ENCODE data around the gene SH3BP4. TPM values are rescaled to one million over a fixed set of nuclear protein-coding genes. Genes with fewer than 3 reads are reported as not detected.

Gene SH3BP4
- total and polyA plus RNA-seq, 2 donors (not counting 1 experiment from before 2014, with no cell fraction given), result 1.00 to 1.3 TPM

- Histone ChIP-seq H2AFZ (ENCODE audit: insufficient read depth, low read depth, low read length, poor library complexity, severe bottlenecking) (no peak overlapping the region), H3K4me1 (ENCODE audit: control insufficient read depth in 2 of 2, insufficient read depth in 2 of 2, low read length in 2 of 2) (no peaks in the 10 kb centered on the region), H3K79me2 (ENCODE audit: control insufficient read depth, insufficient read depth, low read length) (no peaks in the 10 kb centered on the region), H3K4me2 (replicated peaks; ENCODE audit: low read depth, low read length, poor library complexity, severe bottlenecking) (no peak overlapping the region), H3K27me3 (replicated peaks in 1 of 4; ENCODE audit: control extremely low read depth in 1 of 4, control insufficient read depth in 3 of 4, insufficient read depth in 4 of 4, low read length in 3 of 4) (peaks cover 0 to under 1% (median 0%) of the 10 kb centered on the region in 4 experiments), H3K4me3 (ENCODE audit: control extremely low read depth in 1 of 5, extremely low read depth in 1 of 5, insufficient read depth in 1 of 5, low read depth in 2 of 5, low read length in 4 of 5) (no peak overlapping the region), H3K36me3 (replicated peaks in 1 of 2; ENCODE audit: control extremely low read depth in 1 of 2, control insufficient read depth in 1 of 2, extremely low read depth in 1 of 2, insufficient read depth in 2 of 2, low read length in 1 of 2) (no peaks in the 10 kb centered on the region), H3K9ac (ENCODE audit: low read length) (no peak overlapping the region), H3K9me3 (ENCODE audit: control extremely low read depth in 1 of 3, control insufficient read depth in 2 of 3, insufficient read depth in 1 of 3, low read length in 2 of 3) (peaks cover 0 to 6% (median 0%) of the 10 kb centered on the region in 3 donors), H3K27ac (ENCODE audit: low read length in 2 of 2) (no peak overlapping the region), H4K20me1 (ENCODE audit: control insufficient read depth, insufficient read depth, low read length, poor library complexity, severe bottlenecking) (no peaks in the 10 kb centered on the region)
- Mint-ChIP-seq H3K4me1 (no peaks in the 10 kb centered on the region), H3K9me3 (ENCODE audit: insufficient read depth) (peaks cover 8% of the 10 kb centered on the region), H3K27ac (no peak overlapping the region), H3K27me3 (peaks cover 7% of the 10 kb centered on the region), H3K4me3 (no peak overlapping the region)
- WGBS (ENCODE audit: insufficient coverage), result 100% methylated on average over 2 of the region's 3 CpGs
- DNase-seq, result no peak
- ChIA-PET POLR2A (no interaction called here), CTCF (no interaction called here)
- intact Hi-C loops (cut with micrococcal nuclease), result no loop called here
- no peak for ATAC-seq (ENCODE audit: low read depth)
- TF ChIP-seq EZH2 (IDR thresholded peaks at IDR 0.05; ENCODE audit: borderline replicate concordance, insufficient read depth, low read depth, low read length, poor library complexity, severe bottlenecking), result no peak
- TF ChIP-seq CTCF (IDR thresholded peaks at IDR 0.05), result no peak
Measured at GRCh38 chr2:234919711-234920110, 32.1 kb upstream of the SH3BP4 start.

- Histone ChIP-seq H3K4me1 (ENCODE audit: control insufficient read depth in 2 of 2, insufficient read depth in 2 of 2, low read length in 2 of 2) (no peaks in the 10 kb centered on the region), H3K4me2 (replicated peaks; ENCODE audit: low read depth, low read length, poor library complexity, severe bottlenecking) (no peak overlapping the region), H3K9ac (ENCODE audit: low read length) (no peak overlapping the region), H4K20me1 (ENCODE audit: control insufficient read depth, insufficient read depth, low read length, poor library complexity, severe bottlenecking) (no peaks in the 10 kb centered on the region), H3K27ac (ENCODE audit: low read length in 2 of 2) (no peak overlapping the region), H3K79me2 (ENCODE audit: control insufficient read depth, insufficient read depth, low read length) (no peaks in the 10 kb centered on the region), H3K9me3 (ENCODE audit: control extremely low read depth in 1 of 3, control insufficient read depth in 2 of 3, insufficient read depth in 1 of 3, low read length in 2 of 3) (peaks cover 0 to 6% (median 0%) of the 10 kb centered on the region in 3 donors), H3K36me3 (replicated peaks in 1 of 2; ENCODE audit: control extremely low read depth in 1 of 2, control insufficient read depth in 1 of 2, extremely low read depth in 1 of 2, insufficient read depth in 2 of 2, low read length in 1 of 2) (no peaks in the 10 kb centered on the region), H3K4me3 (ENCODE audit: control extremely low read depth in 1 of 5, extremely low read depth in 1 of 5, insufficient read depth in 1 of 5, low read depth in 2 of 5, low read length in 4 of 5) (no peak overlapping the region), H2AFZ (ENCODE audit: insufficient read depth, low read depth, low read length, poor library complexity, severe bottlenecking) (no peak overlapping the region), H3K27me3 (replicated peaks in 1 of 4; ENCODE audit: control extremely low read depth in 1 of 4, control insufficient read depth in 3 of 4, insufficient read depth in 4 of 4, low read length in 3 of 4) (no peaks in the 10 kb centered on the region)
- Mint-ChIP-seq H3K27ac (no peak overlapping the region), H3K4me1 (no peaks in the 10 kb centered on the region), H3K27me3 (peaks cover 7% of the 10 kb centered on the region), H3K4me3 (no peak overlapping the region), H3K9me3 (ENCODE audit: insufficient read depth) (peaks cover 8% of the 10 kb centered on the region)
- ATAC-seq (ENCODE audit: low read depth) (no peak), DNase-seq (no peak)
- WGBS (ENCODE audit: insufficient coverage), result no CpG with 5 or more reads among the region's 2 CpGs
- ChIA-PET POLR2A (no interaction called here), CTCF (no interaction called here)
- intact Hi-C loops (cut with micrococcal nuclease), result no loop called here
- TF ChIP-seq EZH2 (IDR thresholded peaks at IDR 0.05; ENCODE audit: borderline replicate concordance, insufficient read depth, low read depth, low read length, poor library complexity, severe bottlenecking) (no peak), CTCF (IDR thresholded peaks at IDR 0.05) (no peak)
Measured at GRCh38 chr2:234920836-234921235, 31.0 kb upstream of the SH3BP4 start.
